NCI-H1417 treated with DMSO at 0.1 percent for 48 hours (cell line): ENCODE measurements around the gene STRAP.
A peak's percentile ranks its signal among the peaks of the same experiment; 100 is the strongest.
"Not testable (repeated sequence)": the region's sequence is repeated elsewhere in the genome, so short reads cannot be mapped to it uniquely, and the experiment has no call there.

Experiments
- DNase-seq: peaks from one replicate; lab custom pipeline; 2025; lab: John Stamatoyannopoulos, UW

The STRAP gene

DNA sequence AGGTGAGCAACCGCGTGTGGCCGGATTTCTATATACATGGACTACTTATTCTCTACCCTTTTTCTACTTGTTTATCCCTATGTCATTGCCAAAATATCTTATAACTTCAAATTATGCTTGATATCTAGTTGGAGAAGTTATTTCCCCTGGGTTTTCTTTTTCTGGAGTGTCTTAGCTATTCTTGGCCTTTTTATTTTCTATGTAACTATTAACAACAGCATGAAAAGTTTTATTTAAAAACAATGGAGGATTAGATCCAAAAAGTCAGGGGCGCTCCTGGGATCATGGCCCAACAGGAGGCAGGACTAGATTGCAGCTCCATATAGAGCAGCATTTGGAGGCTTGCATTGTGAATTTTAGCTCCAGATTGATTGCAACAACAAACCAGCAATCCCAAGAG lies 8.6 kb upstream of the STRAP start:
- DNase-seq = no peak

DNA sequence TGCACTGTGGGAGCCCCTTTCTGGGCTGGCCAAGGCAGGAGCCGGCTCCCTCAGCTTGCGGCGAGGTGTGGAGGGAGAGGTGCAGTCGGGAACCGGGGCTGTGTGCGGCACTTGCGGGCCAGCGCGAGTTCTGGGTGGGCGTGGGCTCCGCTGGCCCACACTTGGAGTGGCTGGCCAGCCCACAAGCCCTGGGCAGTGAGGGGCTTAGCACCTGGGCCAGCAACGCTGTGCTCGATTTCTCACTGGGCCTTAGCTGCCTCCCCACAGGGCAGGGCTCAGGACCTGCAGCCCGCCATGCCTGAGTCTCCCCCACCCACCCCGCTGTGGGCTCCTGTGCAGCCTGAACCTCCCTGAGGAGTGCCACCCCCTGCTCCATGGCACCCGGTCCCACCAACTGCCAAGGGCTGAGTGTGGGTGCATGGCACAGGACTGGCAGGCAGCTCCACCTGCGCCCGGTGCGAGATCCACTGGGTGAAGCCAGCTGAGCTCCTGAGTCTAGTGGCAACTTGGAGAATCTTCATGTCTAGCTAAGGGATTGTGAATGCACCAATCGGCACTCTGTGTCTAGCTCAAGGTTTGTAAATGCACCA lies 7.5 kb upstream of the STRAP start:
- DNase-seq = not testable (repeated sequence)

DNA sequence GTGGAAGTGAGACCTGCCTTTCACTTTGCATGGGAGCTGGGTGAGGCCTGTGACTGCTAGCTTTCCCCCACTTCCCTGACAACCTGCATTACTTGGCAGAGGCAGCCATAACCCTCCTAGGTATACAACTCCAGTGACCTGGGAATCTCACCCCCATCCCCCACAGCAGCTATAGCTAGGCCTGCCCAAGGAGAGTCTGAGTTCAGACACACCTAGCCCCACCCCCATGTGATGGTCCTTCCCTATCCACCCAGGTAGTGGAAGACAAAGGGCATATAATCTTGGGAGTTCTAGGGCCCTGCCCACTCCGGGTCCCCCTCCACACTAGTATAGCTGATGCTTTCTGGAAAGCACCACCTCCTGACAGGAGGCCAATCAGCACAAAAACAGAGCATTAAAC lies 6.3 kb upstream of the STRAP start:
- no peak for DNase-seq

GRCh38 chr12:15879413-15879812 lies 2.8 kb upstream of the STRAP start:
- no peak for DNase-seq

DNA sequence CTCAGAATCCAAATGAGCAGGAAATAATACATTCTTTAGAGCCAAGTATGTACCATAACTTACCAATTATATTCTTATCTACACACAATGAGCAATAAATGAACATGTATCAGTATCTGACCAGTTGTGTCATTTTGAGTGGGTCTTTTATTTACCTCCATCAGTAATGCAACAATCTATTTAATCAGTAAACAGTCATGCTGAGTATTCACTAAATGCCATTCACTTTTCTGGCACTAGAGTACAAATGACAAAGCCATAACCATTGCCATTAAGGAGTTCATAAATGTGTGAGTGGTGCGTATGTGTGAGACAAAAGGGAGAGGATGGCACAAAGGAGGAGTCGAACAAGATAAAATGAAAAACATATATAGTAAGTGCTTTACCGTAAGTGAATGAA lies 1.5 kb upstream of the STRAP start:
- DNase-seq = peak; percentile 75

DNA sequence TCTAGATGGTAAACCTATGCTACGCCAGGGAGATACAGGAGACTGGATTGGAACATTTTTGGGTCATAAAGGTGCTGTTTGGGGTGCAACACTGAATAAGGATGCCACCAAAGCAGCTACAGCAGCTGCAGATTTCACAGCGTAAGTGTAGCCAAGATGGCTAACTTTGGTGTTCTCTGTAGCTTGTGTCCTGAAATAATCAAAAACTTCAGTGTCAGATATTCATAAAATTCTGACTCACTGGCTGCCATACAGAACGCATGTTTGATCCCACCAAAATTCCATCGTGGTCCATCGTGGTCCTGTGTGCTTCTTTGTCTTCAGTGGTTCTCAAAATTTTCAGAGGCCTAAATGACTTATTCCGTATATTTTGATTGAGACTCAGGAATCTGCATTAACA lies 1.3 kb downstream of the STRAP start:
- DNase-seq = no peak

DNA sequence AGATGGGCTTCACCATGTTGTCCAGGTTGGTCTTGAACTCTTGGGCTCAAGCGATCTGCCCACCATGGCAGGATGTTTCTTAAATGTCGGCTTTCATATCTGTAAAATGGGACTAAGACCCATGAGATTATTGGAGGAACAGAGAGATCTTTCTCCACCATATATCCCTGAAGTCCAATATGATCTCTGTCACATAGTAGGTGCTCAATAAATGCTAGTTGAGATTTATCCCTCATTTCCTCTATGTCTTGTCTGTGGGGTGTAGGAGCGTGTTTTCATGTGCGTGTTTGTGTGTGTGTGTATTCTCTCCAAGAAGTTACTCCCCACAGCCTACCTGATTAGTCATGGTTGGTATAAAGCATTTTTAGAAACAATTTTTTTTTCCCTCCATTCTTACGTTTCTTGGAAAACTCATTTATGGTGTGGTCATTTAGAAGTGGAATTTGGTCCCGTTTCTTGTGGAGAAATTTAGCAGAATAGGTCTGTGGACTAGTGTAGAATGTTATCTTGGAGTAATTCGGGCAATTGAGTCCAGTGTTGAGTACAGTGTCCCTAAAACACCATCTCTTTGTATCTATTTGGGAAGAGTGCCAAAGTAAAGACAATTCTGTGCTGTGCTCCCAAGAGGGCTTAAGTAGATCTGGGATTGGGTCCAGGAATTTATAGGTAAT lies 4.3 kb downstream of the STRAP start:
- DNase-seq = no peak

GRCh38 chr12:15887043-15887817 lies 5.0 kb downstream of the STRAP start:
- no peak for DNase-seq

DNA sequence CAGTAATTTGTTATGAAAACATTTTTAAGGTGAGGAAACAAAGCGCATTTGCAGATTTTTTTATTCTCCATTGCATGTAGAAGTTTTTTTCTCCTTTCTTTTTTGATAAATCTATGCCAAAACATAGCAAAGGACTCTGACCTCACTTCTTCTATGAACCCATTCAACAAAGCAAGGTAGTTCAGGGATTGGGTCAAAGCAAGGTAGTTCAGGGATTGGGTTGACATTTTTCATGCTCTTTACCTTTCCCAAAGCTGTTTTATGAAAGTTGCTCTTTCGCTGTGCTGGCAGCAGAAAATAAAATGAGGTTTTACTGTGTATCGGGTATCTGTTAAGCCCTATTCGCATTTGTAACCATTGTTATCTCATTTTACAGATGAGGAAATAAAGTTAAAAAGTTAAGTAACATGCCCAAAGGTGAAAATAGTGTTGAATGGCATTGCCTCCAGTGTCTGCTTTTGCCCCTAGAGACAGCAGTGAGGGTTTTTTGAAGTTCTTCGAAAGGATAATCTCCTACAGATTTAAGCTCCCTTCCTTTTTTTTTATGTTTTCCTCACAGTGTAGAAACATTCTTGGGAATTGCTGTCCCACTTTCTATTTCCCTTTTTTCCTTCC lies 10.6 kb downstream of the STRAP start:
- DNase-seq = no peak

DNA sequence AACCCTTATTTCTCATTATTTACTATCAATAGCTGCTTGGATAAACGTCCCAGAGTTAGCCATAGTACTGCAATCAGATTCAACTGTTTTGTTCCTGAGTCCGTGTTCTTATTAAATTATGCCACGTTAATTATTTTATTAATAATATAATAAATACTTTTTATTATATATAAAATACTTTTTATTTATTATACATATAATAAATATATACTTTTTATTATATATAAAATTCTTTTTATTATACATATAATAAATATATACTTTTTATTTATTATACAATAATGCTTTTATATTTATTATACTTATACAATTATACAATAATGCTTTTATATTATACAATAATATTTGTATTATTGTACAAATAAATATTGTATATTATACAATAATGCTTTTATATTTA lies 11.1 kb downstream of the STRAP start:
- DNase-seq = no peak

GRCh38 chr12:15896867-15897266 lies 14.7 kb downstream of the STRAP start:
- DNase-seq = no peak

DNA sequence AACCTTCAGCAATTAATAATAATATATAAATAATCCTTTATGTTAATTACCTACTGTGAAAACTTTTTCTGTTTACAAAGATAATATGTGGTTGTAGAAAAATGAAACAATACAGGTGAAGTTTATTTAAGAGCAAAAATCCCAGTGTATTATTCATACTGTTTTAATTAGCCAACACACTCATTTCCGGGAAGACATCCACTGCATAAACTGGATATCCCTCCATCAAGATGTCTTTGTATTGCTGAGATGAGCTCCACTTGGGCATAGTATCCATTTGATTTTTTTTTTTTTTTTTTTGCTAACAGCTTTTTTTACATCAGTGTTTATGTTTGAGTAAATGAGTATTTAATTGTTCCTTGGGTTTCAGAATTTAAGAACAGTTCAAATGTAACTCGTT lies 15.2 kb downstream of the STRAP start:
- DNase-seq = no peak

DNA sequence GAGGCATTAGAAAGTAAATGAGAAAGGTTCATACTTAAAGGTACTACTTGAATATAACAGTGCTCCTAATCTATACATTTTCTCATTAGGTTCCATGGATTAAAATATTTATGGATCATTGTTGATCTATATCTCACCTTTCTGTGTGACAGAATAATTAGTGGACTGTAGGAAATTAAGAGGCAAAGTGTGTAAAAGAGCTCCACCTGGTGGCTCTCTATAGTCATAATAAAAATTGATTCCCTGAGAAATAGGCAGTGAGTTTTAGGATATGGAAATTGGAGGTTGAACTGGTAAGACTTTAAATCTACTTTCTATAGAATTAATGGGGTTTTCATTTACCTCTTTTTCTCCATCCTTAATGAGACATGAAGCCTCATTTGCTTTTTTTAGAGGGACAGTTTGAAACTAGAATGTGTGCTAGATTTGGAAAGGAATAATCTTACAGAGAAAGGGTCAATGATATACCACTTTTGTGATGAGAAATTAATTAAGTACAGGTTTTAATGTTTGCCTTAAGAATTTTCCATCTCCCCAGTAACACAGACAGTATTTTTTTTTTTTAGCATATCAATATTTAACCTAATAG lies 17.2 kb downstream of the STRAP start:
- DNase-seq = no peak

DNA sequence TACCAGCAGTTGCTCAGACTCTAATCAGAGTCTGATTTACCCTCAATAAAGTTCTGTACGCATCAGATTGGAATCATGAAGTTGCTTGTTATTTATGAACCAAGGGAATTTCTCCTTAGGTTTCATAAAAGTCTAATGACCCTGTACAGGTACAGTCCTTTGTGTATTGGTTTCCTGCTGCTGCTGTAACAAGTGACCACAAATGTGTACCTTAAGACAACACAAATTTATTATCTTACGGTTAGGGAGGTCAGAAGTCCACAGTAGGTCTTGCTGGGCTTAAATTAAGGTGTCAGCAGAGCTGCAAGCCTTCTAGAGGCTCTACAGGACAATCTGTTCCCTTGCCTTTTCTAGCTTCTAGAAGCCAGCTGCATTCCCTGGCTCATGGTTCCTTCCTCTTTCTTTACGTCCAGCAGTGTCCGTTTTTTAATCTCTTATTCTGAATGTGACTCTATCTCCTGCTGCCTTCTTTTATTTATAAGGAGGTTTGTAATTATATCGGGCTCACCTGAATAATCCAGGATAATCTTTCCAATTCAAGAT lies 22.3 kb downstream of the STRAP start:
- no peak for DNase-seq

GRCh38 chr12:15910468-15910863 lies 28.3 kb downstream of the STRAP start:
- DNase-seq = no peak

DNA sequence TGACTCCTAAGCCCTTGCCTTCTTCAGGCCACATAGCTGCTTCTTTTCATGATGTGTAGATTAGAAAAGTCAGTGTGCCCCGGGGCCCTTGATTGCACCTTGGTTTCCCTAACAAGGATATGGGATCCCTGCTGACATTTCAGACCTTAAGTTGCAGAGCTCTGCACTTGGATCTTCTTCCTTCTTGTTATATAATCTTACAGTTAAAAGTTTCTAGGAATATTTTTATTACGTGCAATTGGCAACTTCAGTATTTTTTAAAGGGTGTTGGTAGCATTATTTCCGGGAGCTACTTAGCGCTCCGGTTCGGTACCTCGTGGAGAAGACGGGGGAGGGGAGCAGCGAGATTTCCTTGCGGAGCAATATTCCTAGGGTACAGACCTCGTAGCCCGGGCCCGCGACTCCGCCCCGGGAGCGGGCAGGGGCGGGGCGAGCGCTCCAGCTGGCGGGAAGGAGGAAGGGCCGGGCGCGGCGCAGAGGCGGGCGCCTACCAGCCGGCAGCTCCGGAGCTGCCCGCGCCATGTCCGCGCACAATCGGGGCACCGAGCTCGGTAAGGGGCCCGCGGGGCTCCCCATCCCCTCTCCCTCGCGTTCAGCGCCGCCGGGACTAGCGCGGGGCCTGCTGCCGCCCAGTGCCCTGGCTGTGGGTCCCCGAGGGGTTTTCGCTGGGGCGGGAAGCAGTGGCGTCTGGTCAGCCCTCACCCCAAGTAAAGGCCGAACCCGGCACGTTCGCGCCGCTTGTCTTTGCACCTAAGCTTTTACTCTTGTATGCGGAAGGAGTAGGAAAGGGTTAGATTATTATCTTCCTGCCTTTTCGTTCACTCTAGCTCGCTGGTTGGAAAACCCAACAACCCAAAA lies 28.9 kb downstream of the STRAP start, which contains the start of gene DERA:
Gene DERA, plus strand, starts transcription at position 469 of the 858 bp plus-strand sequence. Its CDS starts 52 bp downstream, at position 521.
- peak; percentile 80 for DNase-seq

DNA sequence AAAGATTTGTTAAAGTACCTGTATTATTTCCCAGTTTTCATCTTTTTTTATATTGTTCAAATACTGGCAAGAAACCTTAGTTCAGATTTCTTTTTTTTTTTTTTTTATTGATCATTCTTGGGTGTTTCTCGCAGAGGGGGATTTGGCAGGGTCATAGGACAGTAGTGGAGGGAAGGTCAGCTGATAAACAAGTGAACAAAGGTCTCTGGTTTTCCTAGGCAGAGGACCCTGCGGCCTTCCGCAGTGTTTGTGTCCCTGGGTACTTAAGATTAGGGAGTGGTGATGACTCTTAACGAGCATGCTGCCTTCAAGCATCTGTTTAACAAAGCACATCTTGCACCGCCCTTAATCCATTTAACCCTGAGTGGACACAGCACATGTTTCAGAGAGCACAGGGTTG lies 29.7 kb downstream of the STRAP start:
- not testable (repeated sequence) for DNase-seq

DNA sequence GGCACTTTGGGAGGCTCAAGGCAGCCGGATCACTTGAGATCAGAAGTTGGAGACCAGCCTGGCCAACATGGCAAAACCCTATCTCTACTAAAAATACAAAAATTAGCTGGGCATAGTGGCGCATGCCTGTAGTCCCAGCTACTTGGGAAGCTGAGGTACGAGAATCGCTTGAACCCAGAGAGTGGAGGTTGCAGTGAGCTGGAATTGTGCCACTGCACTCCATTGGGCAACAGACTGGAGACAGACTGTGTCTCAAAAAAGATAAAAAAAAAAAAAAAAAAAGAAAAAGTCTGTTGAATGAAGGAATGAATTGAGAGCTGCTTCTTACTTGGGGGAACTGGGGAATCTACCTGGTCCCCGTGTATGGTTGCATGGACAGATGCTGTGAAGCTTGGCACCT lies 31.9 kb downstream of the STRAP start:
- not testable (repeated sequence) for DNase-seq

DNA sequence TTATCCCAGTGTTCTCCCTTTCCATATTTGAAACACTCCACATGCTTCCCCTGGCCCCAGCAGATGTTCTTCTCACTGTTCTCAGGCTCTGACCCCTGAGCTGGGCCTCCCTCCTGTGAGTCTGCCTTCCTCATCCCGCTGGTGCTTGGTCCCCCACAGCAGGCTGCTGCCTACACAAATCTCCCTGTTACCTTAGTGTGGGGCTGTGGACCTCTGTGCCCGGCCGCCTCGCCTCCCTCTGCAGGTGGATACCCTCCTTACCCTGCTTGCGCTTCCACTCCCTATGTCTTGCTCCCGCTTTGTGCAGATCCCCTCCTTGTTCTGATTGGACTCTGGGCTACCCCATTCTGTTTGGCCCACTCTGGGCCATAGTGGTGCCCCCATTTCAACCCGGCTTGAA lies 35.9 kb downstream of the STRAP start:
- DNase-seq = no peak

- no peak for DNase-seq
Observed at GRCh38 chr12:15919418-15919817, 37.2 kb downstream of the STRAP start.

DNA sequence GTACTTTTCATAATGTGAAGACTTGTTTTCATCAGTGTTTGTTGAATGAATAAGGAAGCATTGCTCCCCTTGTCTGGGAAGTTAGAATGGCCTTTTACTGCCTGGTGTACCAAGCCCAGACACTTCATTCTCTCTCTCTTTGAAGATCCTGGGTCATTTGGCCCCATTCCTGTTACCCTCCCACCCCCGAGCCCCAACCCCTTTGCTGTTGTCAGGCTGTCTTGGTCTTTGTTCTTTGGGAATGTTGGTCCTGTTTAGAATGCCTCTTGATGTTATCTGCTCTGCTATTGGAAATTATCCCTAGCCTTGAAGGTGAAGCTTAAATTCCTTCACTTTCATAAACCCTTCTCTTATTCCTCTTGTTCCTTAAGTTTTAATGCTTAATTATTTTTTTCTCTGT lies 42.8 kb downstream of the STRAP start:
- DNase-seq = no peak
